Kidney (tissue), 14 donors: ENCODE results near the gene SCO2. TPM values are rescaled to one million over a fixed set of nuclear protein-coding genes. Genes with fewer than 3 reads are reported as not detected.
A peak's percentile ranks its signal among the peaks of the same experiment; 100 is the strongest.

Experiments used
- DNase-seq, 5 donors: peaks; one replicate each; pipeline ENCODE4 v3.0.0-alpha.2; 2013 to 2020
- FAIRE-seq: peaks from 2 replicates; lab custom pipeline; 2012; peaks lifted over from hg19 to GRCh38; lab: Jason Lieb, UNC
- H3K27ac ChIP-seq, 2 donors: one replicate each; pipeline ENCODE4 v1.7.0; 2013; ENCODE audit warnings: low read depth in 2 of 2, low read length in 2 of 2, inconsistent platforms in 1 of 2
- H3K27me3 ChIP-seq: one replicate; pipeline ENCODE4 v1.7.1; 2013; ENCODE audit warnings: low read length, inconsistent platforms; ENCODE audit not compliant: control insufficient read depth, insufficient read depth
- H3K36me3 ChIP-seq, 3 donors: one replicate each; pipeline versions ENCODE4 v1.7.0 to v1.7.1; 2013; ENCODE audit warnings: low read length in 3 of 3, control low read depth in 1 of 3, inconsistent platforms in 1 of 3; ENCODE audit not compliant: insufficient read depth in 3 of 3, control insufficient read depth in 2 of 3
- H3K4me1 ChIP-seq, 3 donors: one replicate each; pipeline versions ENCODE4 v1.7.0 to v1.7.1; 2013; ENCODE audit warnings: low read length in 3 of 3, inconsistent platforms in 1 of 3, low read depth in 1 of 3; ENCODE audit not compliant: control insufficient read depth in 2 of 3, insufficient read depth in 2 of 3
- H3K4me3 ChIP-seq, 3 donors: one replicate each; pipeline versions ENCODE4 v1.7.0 to v1.8.1; 2013; ENCODE audit warnings: low read length in 3 of 3, control low read depth in 1 of 3, inconsistent platforms in 1 of 3
- H3K9ac ChIP-seq, 3 donors: one replicate each; pipeline versions ENCODE4 v1.7.0 to v1.7.1; 2013; ENCODE audit warnings: low read length in 3 of 3, control low read depth in 1 of 3, inconsistent platforms in 1 of 3
- H3K9me3 ChIP-seq, 3 donors: one replicate each; pipeline versions ENCODE4 v1.7.0 to v1.7.1; 2013; ENCODE audit warnings: low read length in 3 of 3, control low read depth in 1 of 3, inconsistent platforms in 1 of 3; ENCODE audit not compliant: control insufficient read depth in 2 of 3, insufficient read depth in 1 of 3
- CTCF ChIP-seq: IDR thresholded peaks from 3 replicates; pipeline ENCODE4 v1.5.1; 2012; ENCODE audit warnings: mild to moderate bottlenecking, moderate library complexity, borderline replicate concordance; ENCODE audit not compliant: insufficient read depth; ENCODE audit errors: extremely low read depth
- intact Hi-C: fragments of 100-400 bp; cut with DNase I; formaldehyde crosslinking; loops from one replicate; pipeline ENCODE4 v1.11.1; 2022
- polyA plus RNA-seq: library from polyadenylated mRNA; stranded (reverse); fragments of 350-450 nt; fragmentation: Illumina TruSeq; extraction: RNeasy Lipid Tissue Mini Kit (QIAGEN cat#74804); gene quantifications from one replicate; pipeline ENCODE4 v1.2.3, GENCODE V29; 2014; ENCODE audit warnings: low read depth, low replicate concordance; ENCODE audit not compliant: insufficient read depth
- total RNA-seq: library from RNA; stranded (reverse); fragmentation: NEBNext Ultra II Directional; extraction: Animal tissue kit (Norgen Biotek cat#: 25700); gene quantifications from one replicate; pipeline ENCODE4 v1.2.1, GENCODE V29; 2021
- donor health status: control.
- donor health status: control.
- donor health status: control.
- donor health status: control.
- donor health status: control.
- donor health status: DM: yes; HTN: yes; CAD: no.
- donor health status: Normal renal cell carcinoma (clear cell type).

SCO2 gene
- total and polyA plus RNA-seq, 2 donors from 2014 or later, result 1.1 to 4.1 TPM

GRCh38 chr22:50567721-50568252 is 42.4 kb upstream of the SCO2 start:
- H3K4me1 ChIP-seq, result peaks cover 0 to 23% (median 11%) of the 10 kb centered on the region in 3 donors
- H3K9ac ChIP-seq, result no peak overlapping the region
- no peaks in the 10 kb centered on the region for H3K9me3 ChIP-seq
- FAIRE-seq (no peak), DNase-seq (no peak)
- no peak for TF ChIP-seq CTCF
- intact Hi-C loops, result no loop called here
- peaks cover 0 to 10% (median 7%) of the 10 kb centered on the region in 3 donors for H3K36me3 ChIP-seq
- H3K27ac ChIP-seq, result no peak overlapping the region
- no peak overlapping the region for H3K4me3 ChIP-seq
- no peaks in the 10 kb centered on the region for H3K27me3 ChIP-seq

- Histone ChIP-seq H3K9ac (no peak overlapping the region), H3K27ac (no peak overlapping the region)
- DNase-seq, result no peak
These were observed 38.9 kb upstream of the SCO2 start for GRCh38 chr22:50564289-50564688.

GRCh38 chr22:50563413-50564160 is 38.2 kb upstream of the SCO2 start:
- Histone ChIP-seq H3K9ac (peak overlapping the region; percentile 9 to 92 (median 47)), H3K27ac (peak overlapping the region; percentile 68 to 87)
- FAIRE-seq, result no peak

More at GRCh38 chr22:50564289-50564688, 38.9 kb upstream of the SCO2 start:
- Histone ChIP-seq H3K27me3 (no peaks in the 10 kb centered on the region), H3K4me3 (no peak overlapping the region), H3K9me3 (no peaks in the 10 kb centered on the region), H3K4me1 (peaks cover 0 to 10% (median under 1%) of the 10 kb centered on the region in 3 donors), H3K36me3 (no peaks in the 10 kb centered on the region)
- intact Hi-C loops, result no loop called here
- no peak for FAIRE-seq
- TF ChIP-seq CTCF, result no peak

More at GRCh38 chr22:50563413-50564160, 38.2 kb upstream of the SCO2 start:
- intact Hi-C loops, result no loop called here
- no peaks in the 10 kb centered on the region for H3K36me3 ChIP-seq
- DNase-seq, result no peak
- H3K9me3 ChIP-seq, result no peaks in the 10 kb centered on the region
- H3K27me3 ChIP-seq, result no peaks in the 10 kb centered on the region
- peak overlapping the region; percentile 55 to 86 (median 68) for H3K4me3 ChIP-seq
- no peak for TF ChIP-seq CTCF
- peaks cover 0 to 8% (median 0%) of the 10 kb centered on the region in 3 donors for H3K4me1 ChIP-seq
